ENCODE data around the gene SUPT6H.
A peak's percentile ranks its signal among the peaks of the same experiment; 100 is the strongest.

SUPT6H gene

DNA sequence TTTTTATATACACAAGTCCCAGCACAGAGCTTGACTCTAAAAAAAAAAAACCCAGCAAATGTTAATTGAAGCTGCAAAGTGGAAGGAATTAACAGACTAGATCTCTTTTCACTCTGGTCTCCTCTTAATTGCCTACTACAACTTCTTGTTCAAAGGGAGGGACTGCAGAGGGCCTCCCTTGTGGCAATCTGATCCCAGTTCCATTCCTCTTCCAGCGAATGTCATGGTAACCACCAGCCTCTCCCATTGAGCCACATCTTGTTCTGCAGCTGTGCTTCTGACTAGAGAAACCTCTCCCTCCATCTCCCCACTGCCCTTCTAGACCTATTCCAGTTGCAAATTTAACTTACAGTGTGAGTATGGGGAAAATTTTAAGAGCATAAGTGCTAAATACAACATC lies 5.9 kb downstream of the SUPT6H start:
- Mint-ChIP-seq H3K4me3 (no peak overlapping the region), H3K9me3 (no peaks in the 10 kb centered on the region), H3K27ac (peak overlapping the region; percentile 50), H3K4me1 (peaks cover 42% of the 10 kb centered on the region), H3K36me3 (peaks cover 88% of the 10 kb centered on the region)
- ATAC-seq (no peak), DNase-seq (ENCODE audit: low spot score in 2 of 2) (no peak)

- Mint-ChIP-seq H3K9me3 (no peaks in the 10 kb centered on the region), H3K4me1 (peaks cover 23% of the 10 kb centered on the region), H3K36me3 (peaks cover 89% of the 10 kb centered on the region), H3K4me3 (no peak overlapping the region), H3K27ac (peak overlapping the region; percentile 48)
- no peak for DNase-seq (ENCODE audit: low spot score in 2 of 2)
- no peak for ATAC-seq
Measured at GRCh38 chr17:28669918-28670317, 7.9 kb downstream of the SUPT6H start.

DNA sequence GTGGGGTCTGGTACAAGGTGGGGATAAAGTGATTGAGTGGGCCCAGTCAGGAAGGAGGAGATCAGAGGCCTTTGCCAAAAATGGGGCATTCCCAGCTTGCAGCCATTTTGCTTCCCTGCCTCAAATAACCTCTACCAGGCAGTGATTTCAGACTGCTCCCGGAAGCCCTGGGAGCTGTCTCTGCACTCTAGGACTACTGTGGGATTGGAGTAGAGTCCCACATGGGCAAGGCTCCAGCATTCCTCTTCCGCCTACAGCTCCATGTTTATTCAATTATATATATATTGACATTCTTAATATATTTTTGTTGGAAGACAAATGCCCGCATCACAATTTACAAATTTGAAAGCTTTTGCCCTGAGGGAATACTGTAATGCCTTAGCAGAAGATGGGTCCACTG lies 13.5 kb downstream of the SUPT6H start:
- Mint-ChIP-seq H3K4me1 (no peaks in the 10 kb centered on the region), H3K36me3 (peaks cover 100% of the 10 kb centered on the region)
- DNase-seq (ENCODE audit: low spot score in 2 of 2), result no peak

GRCh38 chr17:28675980-28676379 lies 14.0 kb downstream of the SUPT6H start:
- Mint-ChIP-seq H3K4me3 (no peak overlapping the region), H3K27ac (no peak overlapping the region), H3K4me1 (no peaks in the 10 kb centered on the region), H3K36me3 (peaks cover 100% of the 10 kb centered on the region), H3K9me3 (no peaks in the 10 kb centered on the region)
- no peak for ATAC-seq
- DNase-seq (ENCODE audit: low spot score in 2 of 2), result no peak

More for the DNA sequence above, 13.5 kb downstream of the SUPT6H start:
- no peak overlapping the region for H3K4me3 Mint-ChIP-seq
- H3K9me3 Mint-ChIP-seq, result no peaks in the 10 kb centered on the region
- ATAC-seq, result no peak
- no peak overlapping the region for H3K27ac Mint-ChIP-seq

GRCh38 chr17:28682655-28683054 lies 20.6 kb downstream of the SUPT6H start:
- Mint-ChIP-seq H3K27ac (no peak overlapping the region), H3K36me3 (peaks cover 100% of the 10 kb centered on the region), H3K4me3 (no peak overlapping the region)

GRCh38 chr17:28684963-28685362 lies 23.0 kb downstream of the SUPT6H start:
- H3K4me1 Mint-ChIP-seq, result no peaks in the 10 kb centered on the region

More at GRCh38 chr17:28682655-28683054, 20.6 kb downstream of the SUPT6H start:
- ATAC-seq, result no peak
- H3K4me1 Mint-ChIP-seq, result no peaks in the 10 kb centered on the region
- no peak for DNase-seq (ENCODE audit: low spot score in 2 of 2)
- no peaks in the 10 kb centered on the region for H3K9me3 Mint-ChIP-seq

GRCh38 chr17:28685366-28685765 lies 23.4 kb downstream of the SUPT6H start:
- no peak overlapping the region for H3K4me3 Mint-ChIP-seq

More at GRCh38 chr17:28684963-28685362, 23.0 kb downstream of the SUPT6H start:
- H3K9me3 Mint-ChIP-seq, result no peaks in the 10 kb centered on the region
- H3K27ac Mint-ChIP-seq, result no peak overlapping the region
- DNase-seq (ENCODE audit: low spot score in 2 of 2) (no peak), ATAC-seq (no peak)
- H3K36me3 Mint-ChIP-seq, result peaks cover 100% of the 10 kb centered on the region
- H3K4me3 Mint-ChIP-seq, result no peak overlapping the region

DNA sequence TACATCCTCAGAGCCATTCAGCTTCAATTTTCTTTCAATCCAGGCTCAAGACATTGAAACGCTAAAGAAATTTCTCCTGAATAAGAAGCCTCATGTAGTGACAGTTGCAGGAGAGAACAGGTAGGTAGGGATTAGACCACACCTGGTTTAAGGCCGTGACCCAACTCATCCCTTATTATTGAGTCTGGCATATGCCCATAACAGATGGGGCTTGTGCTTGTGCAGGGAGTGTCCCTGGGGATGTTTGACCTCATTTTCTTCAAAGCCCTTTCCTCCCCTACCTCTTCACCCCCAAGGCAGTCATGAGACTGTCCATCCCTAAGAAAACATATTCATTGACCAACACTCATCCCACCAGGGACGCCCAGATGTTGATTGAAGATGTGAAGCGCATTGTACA lies 24.3 kb downstream of the SUPT6H start:
- H3K4me3 Mint-ChIP-seq, result no peak overlapping the region
- no peak overlapping the region for H3K27ac Mint-ChIP-seq
- peaks cover 100% of the 10 kb centered on the region for H3K36me3 Mint-ChIP-seq

More at GRCh38 chr17:28685366-28685765, 23.4 kb downstream of the SUPT6H start:
- peaks cover 100% of the 10 kb centered on the region for H3K36me3 Mint-ChIP-seq
- no peak for DNase-seq (ENCODE audit: low spot score in 2 of 2)
- no peak overlapping the region for H3K27ac Mint-ChIP-seq
- no peaks in the 10 kb centered on the region for H3K4me1 Mint-ChIP-seq
- no peaks in the 10 kb centered on the region for H3K9me3 Mint-ChIP-seq
- ATAC-seq, result no peak

DNA sequence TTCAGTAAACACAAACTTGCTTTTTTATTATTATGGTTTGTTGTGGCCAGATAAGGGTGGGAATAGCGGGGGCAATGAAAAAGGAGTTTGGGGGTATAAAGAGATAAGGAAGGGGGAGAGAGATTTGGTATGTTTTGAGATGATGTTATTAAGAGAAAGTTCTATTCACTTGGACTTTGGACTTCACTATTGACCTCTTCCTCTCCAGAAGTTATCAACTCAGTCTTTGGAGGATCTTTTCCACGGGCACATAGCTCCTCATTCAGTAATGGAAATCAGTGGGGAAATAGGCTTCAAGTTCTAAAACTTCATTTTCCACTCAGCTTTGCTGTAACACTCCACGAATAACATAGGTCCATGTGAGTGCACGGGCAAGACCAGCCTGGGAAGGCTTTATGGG lies 26.5 kb downstream of the SUPT6H start:
- no peak for DNase-seq (ENCODE audit: low spot score in 2 of 2)
- H3K4me1 Mint-ChIP-seq, result no peaks in the 10 kb centered on the region
- H3K9me3 Mint-ChIP-seq, result no peaks in the 10 kb centered on the region
- H3K4me3 Mint-ChIP-seq, result no peak overlapping the region
- no peak overlapping the region for H3K27ac Mint-ChIP-seq
- no peak for ATAC-seq
- H3K36me3 Mint-ChIP-seq, result peaks cover 100% of the 10 kb centered on the region

More for the DNA sequence above, 24.3 kb downstream of the SUPT6H start:
- DNase-seq (ENCODE audit: low spot score in 2 of 2), result no peak
- H3K4me1 Mint-ChIP-seq, result no peaks in the 10 kb centered on the region
- H3K9me3 Mint-ChIP-seq, result no peaks in the 10 kb centered on the region
- no peak for ATAC-seq

DNA sequence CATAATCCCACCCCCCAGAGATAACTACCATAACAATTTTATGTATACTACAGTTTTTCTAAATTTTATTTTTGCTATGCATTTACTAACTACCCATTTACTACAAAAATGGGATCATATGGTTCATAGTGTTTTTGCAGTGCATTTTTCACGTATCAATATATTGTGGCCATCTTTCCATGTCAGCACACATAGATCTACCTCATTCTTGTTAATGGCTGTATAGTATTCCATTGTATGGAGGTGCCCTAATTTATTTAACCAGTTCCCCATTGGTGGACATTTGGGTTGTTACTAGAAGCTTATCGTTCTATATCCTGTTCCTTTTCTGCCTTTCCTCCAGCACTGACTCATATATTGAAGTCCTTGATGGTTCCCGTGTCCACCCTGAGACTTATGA lies 27.0 kb downstream of the SUPT6H start:
- Mint-ChIP-seq H3K27ac (no peak overlapping the region), H3K4me3 (no peak overlapping the region), H3K36me3 (peaks cover 100% of the 10 kb centered on the region), H3K9me3 (no peaks in the 10 kb centered on the region), H3K4me1 (no peaks in the 10 kb centered on the region)
- no peak for DNase-seq (ENCODE audit: low spot score in 2 of 2)
- no peak for ATAC-seq

DNA sequence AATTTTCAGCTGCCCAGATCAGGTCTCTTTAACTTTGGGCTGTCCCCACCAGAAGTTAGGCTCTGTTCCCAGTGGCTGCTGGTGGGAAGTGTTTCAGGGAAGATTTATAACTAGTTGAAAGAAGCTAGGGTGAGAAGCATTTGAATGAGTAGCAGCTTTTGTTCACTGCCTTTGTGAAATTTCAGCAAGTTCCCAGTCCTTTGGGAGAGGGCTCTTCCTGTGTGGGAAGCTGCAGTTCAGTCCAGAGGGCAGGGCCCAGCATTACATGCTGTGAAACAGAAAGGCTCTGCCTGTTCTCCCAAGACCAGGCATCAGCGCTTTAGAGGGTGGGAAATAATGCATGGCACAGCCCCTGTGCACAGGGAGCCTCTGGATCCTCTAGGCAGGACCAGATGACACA lies 31.9 kb downstream of the SUPT6H start:
- peaks cover 100% of the 10 kb centered on the region for H3K36me3 Mint-ChIP-seq
- H3K4me1 Mint-ChIP-seq, result no peaks in the 10 kb centered on the region
- H3K27ac Mint-ChIP-seq, result no peak overlapping the region
- no peaks in the 10 kb centered on the region for H3K9me3 Mint-ChIP-seq
- DNase-seq (ENCODE audit: low spot score in 2 of 2) (no peak), ATAC-seq (no peak)
- H3K4me3 Mint-ChIP-seq, result no peak overlapping the region

DNA sequence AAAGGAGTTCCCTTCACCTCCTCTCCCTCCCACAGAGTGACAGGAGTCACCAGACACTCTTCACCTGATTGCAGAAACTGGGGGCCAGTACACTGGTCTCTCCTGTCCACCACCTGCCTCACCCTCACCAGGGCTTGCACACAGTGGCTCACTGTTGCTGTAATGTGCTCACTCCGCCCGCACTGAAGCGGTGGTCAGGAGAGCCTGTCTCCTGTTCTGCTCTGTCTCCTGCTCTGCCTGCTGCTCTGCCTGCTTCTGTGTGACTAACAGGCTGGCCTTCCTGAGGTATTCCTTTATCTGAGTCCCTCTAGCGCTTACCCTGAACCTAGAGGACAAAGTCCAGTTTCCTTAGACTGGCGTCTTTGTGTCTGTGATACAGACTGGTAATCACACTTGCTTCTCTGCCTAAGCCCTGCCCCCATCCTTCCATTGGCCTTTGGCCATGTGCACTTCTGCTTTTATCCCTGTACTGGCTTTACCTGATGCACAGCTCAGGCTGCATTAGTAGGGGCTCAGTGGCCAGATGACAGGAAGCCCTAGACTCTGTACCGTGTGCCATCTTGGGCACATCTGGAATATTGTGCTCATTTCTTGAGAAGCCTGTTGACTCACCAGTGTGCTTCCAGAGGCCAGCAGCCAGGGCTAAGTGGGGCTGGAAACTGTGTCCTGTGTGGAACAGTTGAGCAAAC lies 36.4 kb downstream of the SUPT6H start:
- Mint-ChIP-seq H3K9me3 (no peaks in the 10 kb centered on the region), H3K36me3 (peaks cover 100% of the 10 kb centered on the region), H3K4me3 (no peak overlapping the region), H3K27ac (peak overlapping the region; percentile 55), H3K4me1 (no peaks in the 10 kb centered on the region)
- no peak for DNase-seq (ENCODE audit: low spot score in 2 of 2)
- no peak for ATAC-seq

DNA sequence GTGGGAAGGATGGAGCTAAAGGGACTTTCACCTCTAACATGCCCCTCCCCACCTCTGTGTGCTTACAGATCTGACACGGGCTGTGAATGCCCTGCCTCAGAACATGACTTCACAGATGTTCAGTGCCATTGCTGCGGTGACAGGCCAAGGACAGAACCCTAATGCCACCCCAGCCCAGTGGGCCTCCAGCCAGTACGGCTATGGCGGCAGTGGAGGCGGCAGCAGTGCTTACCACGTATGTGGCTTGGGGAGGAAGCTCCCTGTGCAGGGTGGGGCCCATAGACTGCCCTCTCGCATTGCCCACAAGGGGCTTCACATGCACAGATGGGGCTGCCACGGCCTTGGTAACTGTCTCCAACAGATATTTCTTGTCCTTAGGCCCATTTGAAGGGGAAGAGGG lies 38.3 kb downstream of the SUPT6H start:
- Mint-ChIP-seq H3K9me3 (no peaks in the 10 kb centered on the region), H3K4me1 (peaks cover 9% of the 10 kb centered on the region), H3K27ac (peak overlapping the region; percentile 83), H3K4me3 (no peak overlapping the region), H3K36me3 (peaks cover 89% of the 10 kb centered on the region)
- no peak for DNase-seq (ENCODE audit: low spot score in 2 of 2)
- ATAC-seq, result no peak

DNA sequence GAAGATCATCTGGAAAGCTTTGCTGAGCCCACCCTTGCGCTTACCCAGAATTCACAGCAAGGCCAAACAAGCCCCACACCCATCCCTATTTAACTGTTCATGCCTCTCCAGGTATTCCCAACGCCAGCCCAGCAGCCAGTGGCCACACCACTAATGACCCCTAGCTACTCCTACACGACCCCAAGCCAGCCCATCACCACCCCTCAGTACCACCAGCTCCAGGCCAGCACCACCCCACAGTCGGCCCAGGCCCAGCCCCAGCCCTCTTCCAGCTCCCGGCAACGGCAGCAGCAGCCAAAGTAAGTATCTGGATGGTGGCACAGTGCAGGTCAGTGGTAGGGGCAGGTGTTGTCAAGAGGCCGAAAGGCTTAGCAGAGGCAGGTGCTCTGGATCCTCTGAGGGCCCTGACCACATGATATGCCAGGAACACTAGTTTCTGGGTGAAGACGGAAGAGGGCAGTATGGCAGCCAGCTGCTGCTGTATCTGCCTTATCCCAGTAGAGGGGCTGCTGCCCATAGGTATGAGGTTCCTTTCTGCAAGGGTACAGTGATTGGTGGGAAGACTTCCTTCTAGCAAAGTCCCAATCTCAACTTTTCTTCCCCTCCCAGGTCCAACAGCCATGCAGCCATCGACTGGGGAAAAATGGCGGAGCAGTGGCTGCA lies 39.0 kb downstream of the SUPT6H start:
- ATAC-seq (no peak), DNase-seq (ENCODE audit: low spot score in 2 of 2) (no peak)
- H3K36me3 Mint-ChIP-seq, result peaks cover 82% of the 10 kb centered on the region
- H3K9me3 Mint-ChIP-seq, result no peaks in the 10 kb centered on the region
- no peak overlapping the region for H3K27ac Mint-ChIP-seq
- peaks cover 9% of the 10 kb centered on the region for H3K4me1 Mint-ChIP-seq
- H3K4me3 Mint-ChIP-seq, result no peak overlapping the region

- no peak for ATAC-seq
- H3K27ac Mint-ChIP-seq, result peak overlapping the region; percentile 89
Measured at GRCh38 chr17:28702026-28702751, 40.2 kb downstream of the SUPT6H start.

More at GRCh38 chr17:28702026-28702751, 40.2 kb downstream of the SUPT6H start:
- no peak for DNase-seq (ENCODE audit: low spot score in 2 of 2)
- Mint-ChIP-seq H3K36me3 (peaks cover 70% of the 10 kb centered on the region), H3K4me3 (no peak overlapping the region), H3K4me1 (peaks cover 9% of the 10 kb centered on the region), H3K9me3 (no peaks in the 10 kb centered on the region)
